HG02938 (cell line): ENCODE results near the gene RPS6KA3.
A peak's percentile ranks its signal among the peaks of the same experiment; 100 is the strongest.
"Not testable (repeated sequence)": the region's sequence is repeated elsewhere in the genome, so short reads cannot be mapped to it uniquely, and the experiment has no call there.

Experiments
- ATAC-seq: cut with Tn5 transposase; IDR thresholded peaks from one replicate; pipeline ENCODE4 v1.9.1; 2021; ENCODE audit warnings: mild to moderate bottlenecking, moderate library complexity; ENCODE audit not compliant: unreplicated experiment

Gene RPS6KA3

GRCh38 chrX:20265726-20266681, 705 bp downstream of the RPS6KA3 start:
- peak; percentile 18 for ATAC-seq

- ATAC-seq, result peak; percentile 42
Measured at GRCh38 chrX:20265221-20265725, 1.4 kb downstream of the RPS6KA3 start.

GRCh38 chrX:20263474-20263873, 3.2 kb downstream of the RPS6KA3 start:
- no peak for ATAC-seq

DNA sequence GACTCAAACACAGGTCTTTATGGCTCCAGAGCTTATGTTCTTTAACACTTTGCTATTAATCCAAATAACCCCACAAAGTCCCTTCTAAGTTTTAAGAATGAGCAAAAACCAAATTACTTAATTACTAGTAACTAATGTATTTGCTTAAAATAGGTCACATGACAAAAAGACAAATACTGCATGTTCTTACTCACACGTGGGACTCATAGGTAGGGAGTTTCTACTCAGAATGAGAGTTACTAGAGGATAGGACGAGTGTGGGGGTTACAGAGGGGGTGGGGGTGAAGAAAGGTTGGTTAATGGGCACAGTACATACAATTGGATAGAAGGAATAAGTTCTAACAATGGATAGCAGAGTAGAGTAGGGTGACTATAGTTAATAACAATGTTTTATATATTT, 5.8 kb downstream of the RPS6KA3 start:
- no peak for ATAC-seq

DNA sequence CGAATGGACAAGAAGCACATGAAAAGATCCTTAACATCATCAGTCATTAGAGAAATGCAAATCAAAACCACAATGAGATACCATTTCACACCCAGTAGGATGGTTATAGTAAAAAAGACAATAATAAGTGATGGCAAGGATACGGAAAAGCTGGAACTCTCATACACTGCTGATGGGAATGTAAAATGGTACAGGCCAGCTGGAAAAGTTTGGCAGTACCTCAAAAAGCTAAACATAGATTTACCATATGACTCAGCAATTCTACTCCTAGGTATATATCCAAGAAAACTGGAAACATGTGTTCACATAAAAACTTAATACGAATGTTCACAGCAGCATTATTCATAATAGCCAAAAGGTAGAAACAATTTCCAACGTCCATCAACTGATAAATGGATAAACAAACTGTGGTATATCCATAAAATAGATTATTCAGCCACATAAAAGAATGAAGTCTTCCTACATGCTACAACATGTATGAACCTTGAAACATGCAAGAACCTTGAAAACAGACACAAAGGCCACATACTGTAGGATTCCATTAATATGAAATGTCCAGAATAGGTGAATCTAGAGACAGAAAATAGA, 11.9 kb downstream of the RPS6KA3 start:
- no peak for ATAC-seq

- ATAC-seq, result no peak
Measured at GRCh38 chrX:20253232-20253543, 13.5 kb downstream of the RPS6KA3 start.

DNA sequence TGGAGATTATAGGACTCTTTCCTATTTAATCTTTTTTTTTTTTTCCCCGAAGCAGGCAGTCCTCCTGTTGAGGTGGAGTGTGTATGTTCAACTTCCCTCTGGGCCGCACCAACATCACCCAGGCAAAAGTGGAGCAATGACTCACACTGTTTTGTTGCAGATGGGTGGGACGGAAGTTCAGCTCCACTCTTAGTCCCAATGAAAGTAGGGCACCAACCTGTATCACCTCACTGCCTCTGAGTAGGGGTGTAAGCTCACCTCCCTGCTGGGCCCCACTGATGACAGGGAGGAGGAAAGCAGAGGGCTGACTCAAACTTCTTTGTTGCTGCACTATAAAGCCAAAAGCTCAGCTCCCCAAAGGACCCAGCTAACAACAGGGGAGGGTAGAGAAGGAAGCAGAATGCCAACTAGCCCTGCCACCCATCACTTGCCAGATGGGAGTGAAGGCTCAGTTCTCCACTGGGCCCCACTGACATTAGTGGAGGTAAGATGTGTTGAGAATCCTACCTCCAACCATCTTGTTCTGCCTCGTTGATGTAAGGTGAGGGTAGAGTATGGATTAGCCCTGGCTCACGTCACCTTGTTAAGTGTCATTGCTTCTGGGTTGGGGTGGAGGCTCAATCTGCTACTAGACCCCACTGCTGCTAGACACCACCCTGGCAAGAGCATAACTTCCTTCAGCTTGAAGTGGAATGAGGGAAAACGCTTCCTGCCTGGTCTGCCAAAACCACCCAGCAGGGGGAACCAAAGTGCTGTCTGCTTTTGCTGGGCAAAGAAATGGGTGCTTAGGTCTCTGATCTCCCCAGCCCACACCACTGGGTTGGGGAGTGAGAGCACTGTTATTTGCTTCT, 14.1 kb downstream of the RPS6KA3 start:
- ATAC-seq, result no peak

DNA sequence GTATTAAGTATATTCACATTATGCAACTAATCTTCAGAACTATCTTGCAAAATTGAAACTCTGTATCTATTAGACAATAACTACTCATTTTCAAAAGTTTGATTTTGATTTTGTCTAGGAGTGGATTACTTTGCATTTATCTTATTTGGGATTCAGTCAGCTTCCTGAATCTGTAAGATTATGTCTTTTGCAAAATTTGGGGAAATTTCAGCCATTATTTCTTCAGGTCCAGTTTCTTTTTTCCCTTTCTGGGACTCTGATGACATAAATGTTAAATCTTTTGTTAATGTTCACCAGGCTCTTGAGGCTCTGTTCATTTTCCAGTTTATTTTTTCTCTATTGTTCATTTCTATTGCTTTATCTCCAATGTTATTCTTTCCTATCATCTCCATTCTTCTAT, 15.0 kb downstream of the RPS6KA3 start:
- ATAC-seq, result no peak

- not testable (repeated sequence) for ATAC-seq
Measured at GRCh38 chrX:20250146-20250545, 16.6 kb downstream of the RPS6KA3 start.

DNA sequence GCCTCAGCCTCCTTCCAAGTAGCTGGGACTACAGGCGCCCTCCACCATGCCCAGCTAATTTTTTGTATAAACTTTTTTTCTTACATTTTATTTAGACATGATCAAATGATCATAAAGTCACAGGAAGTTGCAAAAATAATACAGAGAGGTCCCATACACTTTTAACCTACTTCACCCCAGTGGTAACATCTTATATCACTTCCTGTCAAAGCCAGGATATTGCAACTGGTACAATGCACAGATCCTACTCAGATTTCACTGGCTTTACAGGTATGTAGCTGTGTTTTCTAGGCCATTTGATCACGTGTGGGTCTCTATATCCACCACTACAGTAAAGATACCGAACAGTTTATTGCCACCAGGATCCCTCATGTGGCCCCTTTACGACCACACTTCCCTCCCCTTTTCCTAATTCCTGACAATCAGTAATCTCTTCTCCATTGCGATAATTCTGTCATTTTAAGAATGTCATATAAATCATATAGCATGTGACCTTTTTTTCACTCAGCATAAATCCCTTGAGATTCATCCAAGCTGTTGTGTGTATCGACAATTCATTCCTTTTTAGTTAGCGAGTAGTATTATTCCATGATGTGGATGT, 18.0 kb downstream of the RPS6KA3 start:
- no peak for ATAC-seq

DNA sequence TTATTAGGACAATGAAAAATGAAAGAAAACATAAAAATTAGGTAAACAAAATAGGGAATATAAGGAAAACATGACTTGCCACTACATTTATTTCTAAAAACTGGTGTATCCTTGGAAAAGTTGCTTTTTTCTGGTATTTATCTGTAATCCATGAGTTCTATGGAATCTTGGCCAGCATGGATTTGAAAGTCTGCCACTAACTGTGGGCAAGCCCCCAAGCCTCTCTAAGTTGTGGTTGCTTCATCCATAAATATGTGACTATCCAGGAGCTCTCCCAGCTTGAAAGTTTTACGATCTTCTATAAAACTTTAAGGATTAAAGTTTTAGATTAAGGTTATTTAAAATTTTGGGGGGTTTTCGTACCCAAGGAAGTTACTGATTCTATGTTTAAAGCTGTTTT, 21.8 kb downstream of the RPS6KA3 start:
- ATAC-seq, result no peak

DNA sequence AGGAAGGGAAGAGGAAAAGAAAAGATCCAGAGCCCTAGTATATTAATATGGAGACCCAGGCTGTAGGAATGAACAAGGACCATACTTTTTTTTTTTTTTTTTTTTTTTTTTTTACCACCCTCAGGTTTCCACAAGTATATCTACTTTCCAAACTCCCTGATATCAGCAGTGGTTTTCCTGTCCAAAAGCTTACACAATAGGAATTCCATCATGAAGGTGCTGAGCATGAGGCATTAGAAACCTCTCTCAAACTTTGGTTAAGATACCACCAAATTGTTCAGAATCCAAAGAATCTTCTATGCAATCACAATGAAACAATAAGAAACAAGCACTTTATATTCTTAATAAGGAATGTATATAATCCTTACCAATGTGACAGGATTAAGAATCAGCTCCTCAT, 26.5 kb downstream of the RPS6KA3 start:
- ATAC-seq, result no peak

- no peak for ATAC-seq
Measured at GRCh38 chrX:20237864-20238263, 28.8 kb downstream of the RPS6KA3 start.

DNA sequence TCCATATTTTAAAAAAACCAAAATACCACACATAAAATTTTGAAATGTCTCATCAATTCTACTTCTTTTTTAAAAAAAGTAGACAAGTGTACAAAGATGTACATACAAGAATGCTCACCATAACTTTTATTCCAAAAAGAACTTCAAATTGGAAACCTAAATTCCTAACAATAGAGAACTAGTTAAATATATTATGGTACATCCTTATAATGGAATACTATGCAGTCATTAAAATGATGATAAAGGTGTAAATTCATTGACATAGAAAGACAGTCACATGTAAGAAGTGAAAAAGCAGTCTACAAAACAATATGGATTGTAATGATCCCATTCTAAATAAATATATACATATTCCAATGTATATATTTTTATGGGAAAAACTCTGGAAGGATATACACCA, 31.0 kb downstream of the RPS6KA3 start:
- no peak for ATAC-seq

DNA sequence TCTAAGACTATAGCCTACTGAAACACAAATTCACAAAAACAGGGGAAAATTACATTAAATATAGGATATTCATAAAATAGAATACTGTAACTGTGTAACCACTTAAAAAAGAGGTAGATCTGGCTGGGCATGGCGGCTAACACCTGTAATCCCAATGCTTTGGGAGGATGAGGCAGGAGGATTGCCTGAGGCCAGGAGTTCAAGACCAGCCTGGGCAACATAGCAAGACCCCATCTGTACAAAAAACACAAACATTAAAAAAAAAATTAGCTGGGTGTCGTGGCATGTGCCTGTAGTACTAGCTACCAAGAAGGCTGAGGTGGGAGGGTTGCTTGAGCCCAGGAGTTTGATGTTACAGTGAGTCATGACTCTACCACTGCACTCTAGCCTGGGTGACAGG, 33.4 kb downstream of the RPS6KA3 start:
- no peak for ATAC-seq

- ATAC-seq, result no peak
Measured at GRCh38 chrX:20231598-20231997, 35.1 kb downstream of the RPS6KA3 start.

DNA sequence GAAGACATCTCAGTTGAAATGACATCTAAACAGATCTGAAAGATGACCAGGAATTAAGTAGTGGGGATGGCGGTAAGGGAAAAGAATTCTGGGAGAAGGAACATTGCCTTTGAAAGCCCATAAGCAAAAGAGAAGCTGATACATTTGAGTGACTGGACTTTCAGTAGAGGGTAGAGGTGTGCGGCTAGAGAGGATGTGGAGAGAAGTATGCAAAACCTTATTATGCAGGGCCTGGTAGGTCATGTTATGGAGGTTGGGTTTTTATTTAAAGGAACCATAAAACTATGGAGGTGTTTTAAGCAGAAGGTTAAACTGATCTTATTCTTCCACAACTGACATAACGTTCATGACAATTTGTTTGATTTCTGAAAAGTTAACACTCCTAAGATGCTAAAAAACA, 36.3 kb downstream of the RPS6KA3 start:
- peak; percentile 77 for ATAC-seq

GRCh38 chrX:20229155-20229554, 37.6 kb downstream of the RPS6KA3 start:
- no peak for ATAC-seq

- ATAC-seq, result no peak
Measured at GRCh38 chrX:20228245-20228644, 38.5 kb downstream of the RPS6KA3 start.

DNA sequence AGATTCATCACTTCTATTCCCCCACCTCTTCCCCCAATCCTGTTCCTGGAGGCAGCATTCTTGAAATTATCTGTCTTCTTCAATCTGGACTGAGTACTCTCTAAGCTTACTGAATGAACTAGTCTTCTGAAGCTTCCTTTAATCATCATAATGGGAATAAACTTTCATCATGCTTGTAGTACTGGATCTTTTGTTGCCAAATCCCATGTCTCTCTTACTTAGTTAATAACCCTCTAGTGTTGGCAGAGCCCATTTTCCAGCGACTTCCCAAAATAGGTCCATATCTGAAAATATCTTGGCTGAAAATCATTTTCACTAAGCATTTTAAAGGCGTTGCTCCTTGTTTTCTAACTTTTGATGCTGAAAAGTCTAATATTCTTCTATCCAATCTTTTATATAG, 39.6 kb downstream of the RPS6KA3 start:
- ATAC-seq, result no peak

GRCh38 chrX:20225488-20225833, 41.2 kb downstream of the RPS6KA3 start:
- no peak for ATAC-seq
